Astrocyte of the cerebellum (primary cell): Measurements from ENCODE around the gene PSMD8.
"Not testable (repeated sequence)": the region's sequence is repeated elsewhere in the genome, so short reads cannot be mapped to it uniquely, and the experiment has no call there.

Experiments
- DNase-seq: peaks from one replicate; pipeline ENCODE4 v3.0.0-alpha.2; 2011; ENCODE audit warnings: low read depth
- H3K4me3 ChIP-seq: 2 replicates; pipeline ENCODE4 v1.5.1; 2011; ENCODE audit warnings: mild to moderate bottlenecking, low read depth, low read length, moderate library complexity
- in situ Hi-C: cut with HindIII; loops from 2 replicates; pipeline ENCODE4 v1.10.0; 2017; ENCODE audit warnings: low sequenced_read_pairs
- TF ChIP-seq, protein P1 (sequence below): IDR thresholded peaks from 2 replicates; pipeline ENCODE4 v1.5.1; 2012; ENCODE audit warnings: low read length, low read depth, moderate library complexity, mild to moderate bottlenecking; ENCODE audit errors: missing control alignments

PSMD8 gene

DNA sequence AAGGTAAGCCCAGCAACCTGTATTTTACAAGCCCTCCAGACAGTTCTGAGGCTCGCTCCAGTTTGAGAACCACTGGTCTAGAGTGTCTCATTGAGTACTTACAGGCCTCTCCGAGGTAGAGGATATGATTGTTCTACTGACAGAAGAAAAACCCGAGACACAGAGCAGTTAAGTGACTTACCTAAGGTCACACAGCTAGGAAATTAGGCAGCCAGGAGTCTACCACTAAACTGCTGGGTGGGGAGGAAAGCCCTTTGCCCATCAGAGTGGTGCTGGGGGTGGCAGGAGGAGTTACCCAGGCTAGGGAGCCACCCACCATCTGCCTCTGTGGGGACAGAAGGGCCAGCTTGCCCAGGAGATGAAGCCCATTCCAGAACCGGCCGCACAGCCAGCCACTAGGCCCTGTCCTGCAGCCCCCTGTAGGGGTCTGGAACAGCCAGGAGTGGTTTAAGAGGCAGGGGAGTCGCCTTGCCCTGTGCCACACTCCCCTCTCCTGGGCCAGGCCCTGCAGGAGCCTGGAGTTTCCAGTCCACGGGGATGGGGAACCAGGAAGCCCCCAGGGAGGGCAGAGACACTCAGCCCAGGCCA is 50.9 kb downstream of the PSMD8 start:
- H3K4me3 ChIP-seq: no peak overlapping the region
- TF ChIP-seq, protein P1, sequence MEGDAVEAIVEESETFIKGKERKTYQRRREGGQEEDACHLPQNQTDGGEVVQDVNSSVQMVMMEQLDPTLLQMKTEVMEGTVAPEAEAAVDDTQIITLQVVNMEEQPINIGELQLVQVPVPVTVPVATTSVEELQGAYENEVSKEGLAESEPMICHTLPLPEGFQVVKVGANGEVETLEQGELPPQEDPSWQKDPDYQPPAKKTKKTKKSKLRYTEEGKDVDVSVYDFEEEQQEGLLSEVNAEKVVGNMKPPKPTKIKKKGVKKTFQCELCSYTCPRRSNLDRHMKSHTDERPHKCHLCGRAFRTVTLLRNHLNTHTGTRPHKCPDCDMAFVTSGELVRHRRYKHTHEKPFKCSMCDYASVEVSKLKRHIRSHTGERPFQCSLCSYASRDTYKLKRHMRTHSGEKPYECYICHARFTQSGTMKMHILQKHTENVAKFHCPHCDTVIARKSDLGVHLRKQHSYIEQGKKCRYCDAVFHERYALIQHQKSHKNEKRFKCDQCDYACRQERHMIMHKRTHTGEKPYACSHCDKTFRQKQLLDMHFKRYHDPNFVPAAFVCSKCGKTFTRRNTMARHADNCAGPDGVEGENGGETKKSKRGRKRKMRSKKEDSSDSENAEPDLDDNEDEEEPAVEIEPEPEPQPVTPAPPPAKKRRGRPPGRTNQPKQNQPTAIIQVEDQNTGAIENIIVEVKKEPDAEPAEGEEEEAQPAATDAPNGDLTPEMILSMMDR: no peak
- no peak for DNase-seq
- in situ Hi-C loops: no loop called here

DNA sequence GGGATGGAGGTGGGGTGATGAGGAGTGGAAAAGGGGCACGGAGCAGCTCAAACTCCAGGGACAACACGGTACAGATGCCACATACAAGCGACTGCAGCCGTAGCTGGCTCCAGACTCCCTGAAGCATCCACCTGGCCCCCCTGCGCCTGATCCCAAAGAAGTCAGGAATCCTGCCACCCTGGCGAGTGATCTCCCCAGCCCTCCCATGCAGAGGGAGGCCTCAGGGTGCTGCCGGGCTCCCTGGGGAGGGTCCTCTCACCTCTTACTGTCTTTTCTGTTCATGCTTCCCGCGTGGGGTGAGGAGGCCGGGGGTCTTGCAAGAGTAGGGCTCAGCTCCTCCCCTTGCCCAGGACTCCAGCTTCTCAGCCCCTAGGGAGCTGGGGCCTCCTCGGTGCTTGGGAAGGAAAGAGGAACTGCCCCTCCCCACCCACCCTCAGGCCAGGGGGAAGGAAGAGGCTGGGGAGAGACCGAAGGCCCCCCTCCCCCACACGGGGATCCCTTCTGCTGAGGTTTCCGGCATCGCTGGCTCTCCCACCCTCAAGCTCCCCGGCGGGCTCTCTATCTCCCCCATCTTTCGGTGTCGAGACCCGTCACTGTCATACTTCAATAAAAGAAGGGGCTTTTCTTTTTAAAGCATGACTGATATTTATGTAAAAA is 51.6 kb downstream of the PSMD8 start, which contains the start of gene RASGRP4:
Gene RASGRP4, minus strand, starts transcription at position 410 of the 657 bp plus-strand sequence. Its CDS starts 128 bp downstream, at position 282.
- no peak for DNase-seq
- TF ChIP-seq, protein P1: no peak
- in situ Hi-C loops: no loop called here
- H3K4me3 ChIP-seq: no peak within 1 kb of the TSS

DNA sequence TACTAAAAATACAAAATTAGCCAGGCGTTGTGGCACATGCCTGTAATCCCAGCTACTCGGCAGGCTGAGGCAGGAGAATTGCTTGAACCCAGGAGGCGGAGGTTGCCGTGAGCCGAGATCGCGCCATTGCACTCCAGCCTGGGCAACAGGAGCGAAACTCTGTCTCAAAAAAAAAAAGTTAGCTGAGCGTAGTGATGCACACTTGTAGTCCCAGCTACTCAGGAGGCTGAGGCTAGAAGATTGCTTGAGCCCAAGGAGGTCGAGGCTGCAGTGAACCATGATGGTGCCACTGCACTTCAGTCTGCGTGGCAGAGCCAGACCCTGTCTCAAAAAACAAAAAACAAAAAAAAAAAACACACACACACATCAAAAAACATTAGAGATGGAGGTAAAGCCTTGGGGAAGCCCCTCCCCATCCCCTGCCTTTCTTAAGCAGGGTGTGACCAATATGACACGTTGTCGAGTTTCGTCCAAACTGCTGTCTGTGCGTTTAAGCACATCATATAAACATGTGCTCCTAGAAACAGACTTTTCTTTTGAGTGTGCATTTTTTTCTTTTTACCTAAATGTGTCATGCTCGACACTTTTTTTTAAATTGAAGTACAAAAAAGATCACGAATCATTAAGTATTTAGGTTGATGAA is 52.8 kb downstream of the PSMD8 start:
- H3K4me3 ChIP-seq, DNase-seq, in situ Hi-C loops: not testable (repeated sequence)

DNA sequence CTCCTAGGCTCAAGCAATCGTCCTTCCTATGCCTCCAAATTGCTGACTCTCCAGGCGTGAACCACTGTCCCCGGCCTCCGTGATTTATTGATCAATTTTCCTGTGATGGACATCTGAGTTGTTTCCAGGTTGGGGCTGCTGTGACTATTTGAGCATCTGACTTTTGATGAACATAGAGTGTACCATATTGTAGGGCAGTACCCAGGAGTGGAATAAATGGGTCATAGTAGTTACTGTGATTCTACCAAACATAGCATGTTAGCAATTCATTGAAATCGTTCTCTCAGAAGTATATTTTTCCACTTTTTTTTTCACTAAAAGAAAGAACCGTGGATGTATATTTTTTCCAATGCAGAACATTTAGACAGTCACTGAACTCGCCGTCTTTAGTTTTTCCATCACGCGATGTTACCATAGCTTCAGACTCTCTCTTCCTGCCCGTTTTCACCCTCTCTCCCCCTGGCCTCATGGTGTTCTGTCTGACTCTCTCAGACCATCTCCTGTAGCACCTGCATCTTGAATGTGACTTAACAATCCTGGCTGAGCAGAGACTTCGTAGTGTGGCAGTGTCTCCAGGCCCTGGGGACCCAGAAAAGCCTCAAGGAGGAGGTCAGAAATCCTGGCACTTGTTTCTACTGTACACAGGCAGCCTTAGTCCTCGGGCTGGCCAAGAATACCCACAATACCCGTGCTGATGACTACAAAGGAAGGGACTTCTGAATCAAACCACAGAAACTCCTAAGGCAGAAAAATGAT is 54.9 kb downstream of the PSMD8 start:
- H3K4me3 ChIP-seq: no peak overlapping the region
- DNase-seq: no peak
- TF ChIP-seq, protein P1: no peak
- in situ Hi-C loops: no loop called here

DNA sequence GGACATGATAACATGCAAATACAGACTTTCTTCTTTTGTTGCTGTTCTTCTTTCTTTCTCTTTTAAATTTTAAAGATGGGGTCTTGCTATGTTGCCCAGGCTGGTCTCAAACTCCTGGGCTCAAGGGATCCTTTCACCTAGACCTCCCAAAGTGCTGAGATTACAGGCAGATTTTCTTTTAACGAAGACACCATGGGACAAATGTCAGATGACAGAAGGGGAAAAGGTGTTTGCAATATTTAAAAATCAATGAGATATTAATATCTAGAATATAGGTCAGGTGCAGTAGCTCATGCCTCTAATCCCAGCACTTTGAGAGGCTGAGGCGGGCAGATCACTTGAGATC is 55.4 kb downstream of the PSMD8 start:
- TF ChIP-seq, protein P1: no peak
- in situ Hi-C loops: no loop called here
- no peak overlapping the region for H3K4me3 ChIP-seq
- no peak for DNase-seq

DNA sequence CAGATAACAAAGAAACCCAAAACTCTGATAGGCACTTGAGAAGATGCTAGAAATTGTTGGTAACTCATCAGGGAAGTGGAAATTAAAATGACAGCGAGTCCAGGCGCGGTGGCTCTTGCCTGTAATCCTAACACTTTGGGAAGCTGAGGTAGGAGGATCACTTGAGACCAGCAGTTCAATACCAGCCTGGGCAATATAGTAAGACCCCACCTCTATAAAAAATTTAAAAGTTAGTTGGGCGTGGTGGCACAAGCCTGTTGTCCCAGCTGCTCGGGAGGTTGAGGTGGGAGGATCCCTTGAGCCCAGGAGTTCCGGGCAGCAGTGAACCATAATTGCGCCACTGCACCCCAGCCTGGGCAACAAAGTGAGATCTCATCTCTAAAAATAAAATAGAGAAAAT is 56.6 kb downstream of the PSMD8 start:
- DNase-seq: no peak
- TF ChIP-seq, protein P1: no peak
- in situ Hi-C loops: no loop called here
- H3K4me3 ChIP-seq: no peak overlapping the region

DNA sequence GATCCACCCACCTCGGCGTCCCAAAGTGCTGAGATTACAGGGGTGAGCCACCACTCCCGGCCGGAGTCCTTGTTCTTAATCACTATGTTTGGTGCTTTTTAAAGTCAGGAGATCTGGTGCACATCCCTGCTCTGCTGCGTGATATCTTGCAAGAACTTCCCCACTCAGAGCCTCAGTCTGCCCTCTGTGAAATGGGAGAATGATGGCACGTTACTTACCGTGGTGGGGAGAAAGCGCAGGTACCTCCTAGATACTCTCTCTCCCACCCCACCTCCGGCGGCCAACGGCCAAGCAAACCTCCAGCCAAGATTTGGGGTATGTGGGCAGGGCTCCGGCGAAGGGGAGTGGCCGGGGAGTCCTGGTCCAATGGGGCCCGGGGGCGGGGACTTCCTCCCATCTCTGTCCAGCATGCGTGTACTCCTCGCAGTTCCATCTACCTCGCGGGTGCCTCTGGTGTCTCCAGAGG is 58.9 kb downstream of the PSMD8 start, which contains the start of gene RYR1:
Gene RYR1, plus strand, starts transcription at position 424 of the 466 bp plus-strand sequence. CDS start 139 bp downstream, outside the sequence.
- TF ChIP-seq, protein P1: no peak
- DNase-seq: no peak
- no peak within 1 kb of the TSS for H3K4me3 ChIP-seq

More for the DNA sequence above, 58.9 kb downstream of the PSMD8 start, which contains the start of gene RYR1:
- in situ Hi-C loops: no loop called here
